Measurements from ENCODE around the gene LCOR. TPM values are rescaled to one million over a fixed set of nuclear protein-coding genes. Genes with fewer than 3 reads are reported as not detected.

Gene LCOR
- total RNA-seq, 4 donors from 2014 or later = 7.7 to 2,027 (median 132) TPM

DNA sequence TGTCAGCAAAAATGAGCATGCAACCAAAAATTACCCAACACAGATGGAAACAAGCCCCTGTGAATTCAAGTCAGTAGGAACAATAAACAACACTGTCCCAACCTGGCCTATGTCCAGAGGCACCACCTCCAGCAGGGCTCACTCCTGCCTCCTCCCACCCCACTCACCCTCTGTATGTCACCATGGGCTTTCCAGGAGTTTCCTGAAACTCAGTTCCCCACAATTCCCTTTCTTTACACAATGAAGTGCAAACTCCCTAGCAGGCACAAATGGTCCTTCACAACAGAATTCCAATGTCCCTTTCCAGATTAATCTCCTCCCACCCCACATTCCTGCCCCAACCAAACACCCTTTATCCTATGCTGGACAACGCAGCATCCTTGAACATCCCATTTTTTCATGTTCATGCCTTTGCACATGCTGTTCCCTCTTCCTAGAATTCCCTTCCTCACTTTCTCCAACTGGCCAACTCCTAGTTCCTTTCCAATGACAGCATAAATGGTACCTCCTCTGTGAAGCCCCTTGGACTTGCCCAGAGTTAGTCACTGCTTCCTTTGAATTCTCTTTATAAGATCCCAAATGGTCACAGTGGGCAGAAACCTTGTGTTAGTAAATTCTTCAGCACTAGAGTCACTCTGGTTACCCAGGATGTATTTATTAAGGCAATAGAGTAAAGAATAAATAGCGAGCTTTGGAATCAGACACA is 196.2 kb downstream of the LCOR start:
- Histone ChIP-seq H3K4me3 (no peak overlapping the region), H3K9me3 (no peaks in the 10 kb centered on the region), H3K27me3 (no peaks in the 10 kb centered on the region), H3K36me3 (no peaks in the 10 kb centered on the region), H3K27ac (no peak overlapping the region), H3K4me1 (no peaks in the 10 kb centered on the region)
- intact Hi-C loops (cut with DNase I; ENCODE audit: low total_unique reads) = no loop called here
- no peak for TF ChIP-seq POLR2A (IDR thresholded peaks at IDR 0.05)
- TF ChIP-seq, protein P1, sequence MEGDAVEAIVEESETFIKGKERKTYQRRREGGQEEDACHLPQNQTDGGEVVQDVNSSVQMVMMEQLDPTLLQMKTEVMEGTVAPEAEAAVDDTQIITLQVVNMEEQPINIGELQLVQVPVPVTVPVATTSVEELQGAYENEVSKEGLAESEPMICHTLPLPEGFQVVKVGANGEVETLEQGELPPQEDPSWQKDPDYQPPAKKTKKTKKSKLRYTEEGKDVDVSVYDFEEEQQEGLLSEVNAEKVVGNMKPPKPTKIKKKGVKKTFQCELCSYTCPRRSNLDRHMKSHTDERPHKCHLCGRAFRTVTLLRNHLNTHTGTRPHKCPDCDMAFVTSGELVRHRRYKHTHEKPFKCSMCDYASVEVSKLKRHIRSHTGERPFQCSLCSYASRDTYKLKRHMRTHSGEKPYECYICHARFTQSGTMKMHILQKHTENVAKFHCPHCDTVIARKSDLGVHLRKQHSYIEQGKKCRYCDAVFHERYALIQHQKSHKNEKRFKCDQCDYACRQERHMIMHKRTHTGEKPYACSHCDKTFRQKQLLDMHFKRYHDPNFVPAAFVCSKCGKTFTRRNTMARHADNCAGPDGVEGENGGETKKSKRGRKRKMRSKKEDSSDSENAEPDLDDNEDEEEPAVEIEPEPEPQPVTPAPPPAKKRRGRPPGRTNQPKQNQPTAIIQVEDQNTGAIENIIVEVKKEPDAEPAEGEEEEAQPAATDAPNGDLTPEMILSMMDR (IDR thresholded peaks at IDR 0.05) = no peak
- DNase-seq = no peak

DNA sequence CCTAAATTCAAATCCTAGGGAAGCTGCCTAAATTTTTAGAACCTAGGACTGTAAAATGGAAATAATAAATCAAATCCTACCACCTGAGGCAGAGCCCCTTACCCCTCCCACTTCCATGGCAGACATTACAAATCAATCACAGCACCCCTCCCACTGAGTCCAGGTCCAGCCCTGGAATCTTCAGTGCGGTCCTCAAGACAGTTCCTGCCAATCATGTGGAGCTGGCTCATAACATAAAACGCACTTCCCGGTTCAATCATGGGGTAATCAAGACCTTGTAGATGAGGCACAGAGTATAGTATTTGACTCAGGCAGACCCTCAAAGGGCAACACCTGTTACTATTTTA is 196.7 kb downstream of the LCOR start:
- TF ChIP-seq, protein P1 (IDR thresholded peaks at IDR 0.05) = no peak
- no peak for TF ChIP-seq POLR2A (IDR thresholded peaks at IDR 0.05)
- H3K27me3 ChIP-seq = no peaks in the 10 kb centered on the region
- no peaks in the 10 kb centered on the region for H3K36me3 ChIP-seq
- H3K27ac ChIP-seq = no peak overlapping the region
- intact Hi-C loops (cut with DNase I; ENCODE audit: low total_unique reads) = no loop called here
- H3K9me3 ChIP-seq = no peaks in the 10 kb centered on the region
- H3K4me1 ChIP-seq = no peaks in the 10 kb centered on the region
- DNase-seq = no peak
- no peak overlapping the region for H3K4me3 ChIP-seq

DNA sequence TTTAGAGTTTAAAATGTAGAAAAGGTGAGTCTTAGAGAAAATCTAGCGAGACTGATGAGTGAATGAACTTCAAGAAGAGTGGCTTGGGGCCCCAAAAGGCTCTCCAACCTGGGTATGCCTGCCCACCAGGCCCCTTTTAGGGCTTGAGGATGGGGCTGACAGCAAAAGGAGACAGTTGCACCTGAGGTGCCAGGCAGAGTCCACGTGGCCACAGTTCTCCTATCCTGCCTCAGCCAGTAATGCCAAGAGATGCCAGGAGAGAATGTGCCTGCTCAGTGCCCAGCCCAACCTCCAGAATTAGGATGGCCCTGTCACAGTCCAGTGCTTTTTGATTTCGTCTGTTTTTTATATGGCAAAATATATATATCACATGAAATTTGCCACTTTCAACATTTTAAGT is 197.2 kb downstream of the LCOR start:
- intact Hi-C loops (cut with DNase I; ENCODE audit: low total_unique reads) = no loop called here
- H3K27me3 ChIP-seq = no peaks in the 10 kb centered on the region
- DNase-seq = no peak
- H3K9me3 ChIP-seq = no peaks in the 10 kb centered on the region
- H3K4me3 ChIP-seq = no peak overlapping the region
- TF ChIP-seq POLR2A (IDR thresholded peaks at IDR 0.05) = no peak
- TF ChIP-seq, protein P1 (IDR thresholded peaks at IDR 0.05) = no peak
- no peaks in the 10 kb centered on the region for H3K36me3 ChIP-seq
- H3K4me1 ChIP-seq = no peaks in the 10 kb centered on the region
- no peak overlapping the region for H3K27ac ChIP-seq

DNA sequence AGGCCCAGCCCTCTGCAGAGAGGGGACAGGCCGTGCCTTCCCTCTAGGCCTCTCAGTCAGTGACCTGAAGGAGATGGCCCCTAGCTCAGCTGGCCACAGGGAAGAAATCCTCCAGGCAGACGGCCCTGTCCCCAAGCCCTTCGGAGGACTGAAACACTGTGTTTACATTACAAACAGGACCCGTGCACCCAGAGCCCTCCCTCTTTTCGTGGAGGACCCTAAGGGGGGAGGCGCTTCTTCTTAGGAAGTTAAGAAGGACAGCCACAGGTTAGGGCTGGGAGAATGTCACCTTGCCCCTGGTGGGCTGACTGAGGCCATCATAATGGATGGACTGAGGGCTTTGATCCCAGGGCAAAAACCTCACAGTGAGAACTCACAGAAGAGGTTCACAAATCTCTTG is 198.8 kb downstream of the LCOR start:
- TF ChIP-seq, protein P1 (IDR thresholded peaks at IDR 0.05) = no peak
- TF ChIP-seq POLR2A (IDR thresholded peaks at IDR 0.05) = no peak
- Histone ChIP-seq H3K27me3 (no peaks in the 10 kb centered on the region), H3K36me3 (no peaks in the 10 kb centered on the region), H3K4me1 (no peaks in the 10 kb centered on the region), H3K4me3 (no peak overlapping the region), H3K27ac (no peak overlapping the region), H3K9me3 (no peaks in the 10 kb centered on the region)
- DNase-seq = no peak
- intact Hi-C loops (cut with DNase I; ENCODE audit: low total_unique reads) = loop anchor here (10.0 kb wide), 1 partner anchor 636 kb away; no protein-coding TSS in a partner anchor

DNA sequence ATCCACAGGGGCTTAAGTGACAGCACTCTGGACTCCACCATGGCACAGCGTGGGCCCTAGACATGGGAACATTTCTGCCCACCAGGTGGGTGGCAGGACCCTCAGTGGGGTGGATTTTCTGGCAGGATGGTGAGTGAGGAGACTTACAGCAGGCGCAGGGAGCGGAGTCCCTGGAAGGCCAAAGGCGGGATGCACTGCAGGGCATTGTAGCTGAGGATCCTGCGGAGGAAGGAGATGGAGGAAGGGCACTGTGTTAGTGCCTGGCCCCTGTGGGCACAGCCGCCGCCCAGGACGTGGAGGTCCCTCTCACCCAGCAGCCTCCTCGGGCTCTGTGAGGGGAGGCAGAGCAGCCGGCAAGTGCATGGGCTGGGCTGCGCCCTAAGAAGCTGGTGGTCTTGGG is 199.4 kb downstream of the LCOR start:
- Histone ChIP-seq H3K36me3 (no peaks in the 10 kb centered on the region), H3K9me3 (no peaks in the 10 kb centered on the region), H3K27ac (no peak overlapping the region), H3K27me3 (no peaks in the 10 kb centered on the region), H3K4me1 (no peaks in the 10 kb centered on the region), H3K4me3 (no peak overlapping the region)
- DNase-seq = no peak
- TF ChIP-seq, protein P1 (IDR thresholded peaks at IDR 0.05) = no peak
- no peak for TF ChIP-seq POLR2A (IDR thresholded peaks at IDR 0.05)
- intact Hi-C loops (cut with DNase I; ENCODE audit: low total_unique reads) = loop anchor here (10.0 kb wide), 1 partner anchor 637 kb away; no protein-coding TSS in a partner anchor
